8988T (cell line): ENCODE measurements around the gene AADAT.
"Not testable (repeated sequence)": the region's sequence is repeated elsewhere in the genome, so short reads cannot be mapped to it uniquely, and the experiment has no call there.

Source experiments
- DNase-seq: peaks from one replicate; pipeline ENCODE4 v3.0.0; 2011

AADAT gene

GRCh38 chr4:170089274-170089667 is 485 bp downstream of the AADAT start:
- DNase-seq: peak; percentile 20

DNA sequence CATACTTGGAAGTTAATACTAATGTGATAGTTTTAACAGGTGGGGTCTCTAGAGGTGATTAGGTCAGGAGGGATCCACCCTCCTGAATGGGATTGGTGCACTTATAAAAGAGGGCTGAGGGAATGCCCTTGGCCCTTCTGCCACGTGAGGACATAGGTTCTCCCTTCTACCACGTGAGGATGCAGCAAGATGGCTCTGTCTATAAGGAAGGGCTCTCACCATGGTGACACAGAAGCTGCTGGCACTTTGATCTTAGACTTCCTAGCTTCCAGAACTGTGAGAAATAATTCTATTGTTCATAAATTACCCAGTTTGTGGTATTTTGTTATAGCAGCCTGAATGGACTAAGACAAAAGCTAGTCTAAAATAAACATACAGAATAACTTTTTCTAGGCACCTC is 1.0 kb downstream of the AADAT start:
- DNase-seq: no peak

DNA sequence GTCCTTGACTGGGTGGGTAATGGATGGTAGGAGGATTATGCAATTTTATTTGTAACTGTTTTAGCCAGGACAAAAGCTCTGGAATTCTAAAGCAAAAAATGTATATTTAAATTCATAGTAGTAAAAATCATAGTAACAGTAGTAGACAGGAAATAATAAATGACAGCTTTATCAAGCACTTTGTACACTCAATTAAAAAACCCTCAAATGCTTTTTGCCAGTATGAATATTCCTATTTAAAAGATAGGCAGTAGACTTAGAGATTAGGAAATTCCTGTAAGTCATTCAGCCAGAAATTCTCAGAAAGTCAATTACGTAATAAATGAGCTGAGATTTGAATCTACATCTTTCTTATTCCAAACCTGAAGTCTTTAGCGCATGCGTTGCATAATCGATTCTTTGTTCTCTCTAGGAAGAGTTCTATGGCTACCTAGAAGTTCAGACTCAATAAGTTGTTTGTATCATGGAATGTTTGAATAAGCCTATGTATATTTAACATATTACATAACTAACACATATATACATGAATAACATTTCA is 2.5 kb downstream of the AADAT start:
- DNase-seq: no peak

DNA sequence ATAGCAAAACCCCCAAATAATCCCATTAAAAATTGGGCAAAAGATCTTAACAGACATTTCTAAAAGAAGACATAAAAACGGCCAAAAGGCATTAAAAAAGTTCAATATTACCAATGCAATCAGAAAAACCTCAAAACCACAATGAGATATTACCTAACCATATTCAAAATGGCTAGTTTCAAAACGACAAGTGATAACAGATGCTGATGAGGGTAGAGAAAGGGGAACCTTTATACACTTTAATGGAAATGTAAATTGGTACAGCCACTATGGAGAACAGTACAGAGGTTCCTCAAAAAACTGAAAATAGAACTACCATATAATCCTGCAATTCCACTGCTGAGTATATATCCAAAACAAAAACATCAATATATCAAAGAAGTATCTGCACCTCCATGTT is 6.2 kb downstream of the AADAT start:
- no peak for DNase-seq

GRCh38 chr4:170080496-170080895 is 9.3 kb downstream of the AADAT start:
- no peak for DNase-seq

GRCh38 chr4:170079981-170080380 is 9.8 kb downstream of the AADAT start:
- no peak for DNase-seq

GRCh38 chr4:170071196-170071595 is 18.6 kb downstream of the AADAT start:
- no peak for DNase-seq

GRCh38 chr4:170068438-170069128 is 21.2 kb downstream of the AADAT start:
- no peak for DNase-seq

- no peak for DNase-seq
Measured at GRCh38 chr4:170059421-170059820, 30.3 kb downstream of the AADAT start.

DNA sequence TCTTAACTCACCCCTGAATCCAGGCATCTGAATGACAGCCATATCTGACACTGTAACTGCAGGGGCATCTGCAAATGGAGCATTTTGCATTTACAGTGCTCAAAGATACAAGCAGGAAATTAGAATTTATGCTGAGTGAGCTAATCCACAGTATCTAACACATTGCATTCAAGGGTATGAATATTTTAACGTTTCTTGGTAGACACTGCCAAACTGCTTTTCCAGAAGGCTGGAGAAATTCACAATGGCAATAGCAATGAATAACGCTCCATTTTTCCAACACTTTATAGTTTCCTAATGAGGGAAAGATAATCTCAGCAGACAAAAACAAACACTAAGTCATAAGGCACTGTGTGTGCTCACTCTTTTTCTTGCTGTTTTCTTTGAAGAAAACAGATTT is 30.9 kb downstream of the AADAT start:
- DNase-seq: no peak

- DNase-seq: no peak
Measured at GRCh38 chr4:170057866-170058265, 31.9 kb downstream of the AADAT start.

DNA sequence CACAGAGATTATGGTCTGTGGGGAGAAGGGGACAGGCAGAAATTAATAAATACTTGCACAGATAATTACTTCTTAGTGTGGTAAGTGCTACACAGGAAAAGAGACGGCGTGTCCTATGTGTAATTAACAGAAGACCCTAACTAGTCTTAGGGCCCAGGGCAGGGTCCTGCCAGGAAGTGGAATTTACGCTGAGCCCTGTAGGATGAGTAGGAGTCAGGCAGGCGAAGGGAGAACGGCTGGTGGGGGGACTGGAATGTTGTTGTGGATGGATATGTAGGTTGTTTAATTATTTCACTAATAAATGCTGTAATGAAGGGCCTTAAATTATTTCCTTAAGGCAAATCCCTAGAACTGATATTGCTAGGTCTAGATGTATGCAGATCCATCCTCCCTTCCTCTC is 36.8 kb downstream of the AADAT start:
- DNase-seq: no peak

DNA sequence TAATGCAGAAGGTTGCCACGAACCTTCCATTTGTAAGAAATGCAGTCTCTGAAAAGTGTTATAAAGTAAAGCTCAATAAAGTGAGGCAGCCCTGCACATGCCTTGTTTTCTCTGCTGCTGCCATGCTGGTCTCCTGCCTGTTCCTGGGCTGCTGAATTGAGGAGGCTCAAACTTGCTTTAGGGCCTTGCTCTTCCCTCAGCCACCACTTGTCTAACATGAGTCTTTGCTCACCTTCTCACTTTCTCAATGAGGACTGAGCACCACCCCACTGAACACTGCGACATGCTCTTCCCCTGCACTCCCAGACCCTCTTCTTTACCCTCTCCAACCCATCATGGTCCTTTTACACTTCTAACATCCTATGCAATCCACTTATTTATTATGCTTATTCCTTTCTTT is 38.4 kb downstream of the AADAT start:
- DNase-seq: no peak

GRCh38 chr4:170049766-170050165 is 40.0 kb downstream of the AADAT start:
- no peak for DNase-seq

DNA sequence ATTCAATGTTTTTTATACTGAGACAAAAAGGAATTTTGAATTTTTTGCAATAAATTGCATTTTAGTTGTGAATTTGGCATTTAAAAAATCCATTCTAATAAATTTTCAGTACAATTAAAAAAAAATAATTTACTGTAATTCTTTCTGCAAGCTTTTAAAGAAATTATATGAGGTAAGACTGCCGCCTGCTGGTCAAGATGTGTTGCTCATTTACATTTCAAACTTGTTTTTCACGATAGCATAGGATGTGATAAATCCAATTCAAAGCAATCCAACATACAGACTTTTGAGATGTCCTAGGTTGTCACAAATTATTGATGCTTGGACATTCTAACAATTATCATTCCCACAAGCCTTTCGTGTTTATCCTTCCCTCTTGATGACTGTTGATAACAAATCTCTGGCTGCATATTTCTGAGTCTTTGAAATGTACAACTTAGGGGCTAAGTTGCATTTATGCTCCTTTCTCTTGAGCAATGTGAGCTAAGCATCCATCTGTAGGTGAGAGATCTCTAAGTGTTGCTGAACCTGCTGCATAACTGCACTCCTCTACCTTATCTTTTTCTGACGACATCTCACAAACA is 41.9 kb downstream of the AADAT start:
- DNase-seq: no peak

- DNase-seq: not testable (repeated sequence)
Measured at GRCh38 chr4:170046156-170046555, 43.6 kb downstream of the AADAT start.

- no peak for DNase-seq
Measured at GRCh38 chr4:170040031-170040680, 49.6 kb downstream of the AADAT start.

- no peak for DNase-seq
Measured at GRCh38 chr4:170038769-170039168, 51.0 kb downstream of the AADAT start.

GRCh38 chr4:170038232-170038631 is 51.5 kb downstream of the AADAT start:
- no peak for DNase-seq

DNA sequence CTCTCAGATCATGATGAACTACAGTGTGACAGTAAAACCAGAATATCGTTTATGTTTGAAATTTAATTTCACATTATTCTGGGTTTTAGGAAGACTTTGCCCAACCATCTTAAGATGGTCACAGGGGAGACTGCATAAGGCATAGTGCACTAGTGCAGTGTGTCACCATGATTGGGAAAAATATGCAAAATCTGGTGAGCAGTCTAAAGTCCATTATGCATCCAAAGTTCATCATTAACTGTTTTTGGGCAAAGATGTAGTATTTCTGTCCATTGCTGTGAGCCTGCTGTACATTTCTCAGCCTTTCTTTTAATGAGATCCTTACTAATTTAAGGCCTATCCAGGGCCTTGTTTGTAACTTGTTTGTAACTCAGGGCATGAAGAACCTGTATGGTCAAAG is 52.3 kb downstream of the AADAT start:
- DNase-seq: no peak

- DNase-seq: no peak
Measured at GRCh38 chr4:170035845-170036244, 53.9 kb downstream of the AADAT start.

DNA sequence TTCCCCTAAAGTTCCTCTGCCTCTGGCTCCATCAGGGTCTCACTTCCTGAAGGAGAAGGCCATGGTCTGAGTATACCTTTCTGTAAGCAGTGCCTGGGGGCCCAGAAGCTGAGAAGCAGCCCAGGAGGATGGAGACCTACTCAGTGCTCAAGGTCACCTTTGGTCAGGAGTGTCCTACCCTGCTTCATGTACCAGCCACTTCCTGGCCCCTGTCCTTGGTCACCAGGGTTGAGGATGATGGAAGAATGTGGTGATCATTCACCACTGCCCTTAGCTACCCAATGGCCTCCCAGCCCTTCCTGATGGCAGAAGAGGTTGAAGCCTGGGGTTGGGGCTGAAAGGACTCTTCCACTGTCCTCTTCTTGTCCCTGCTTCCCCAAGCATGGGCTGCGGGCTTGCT is 54.5 kb downstream of the AADAT start:
- DNase-seq: no peak

GRCh38 chr4:170033999-170034398 is 55.8 kb downstream of the AADAT start:
- DNase-seq: no peak

- DNase-seq: no peak
Measured at GRCh38 chr4:170030121-170030520, 59.6 kb downstream of the AADAT start.
